K562 (cell line): ENCODE data around the gene RCOR1. TPM values are rescaled to one million over a fixed set of nuclear protein-coding genes. Genes with fewer than 3 reads are reported as not detected.

ENCODE experiments used
- BRD9 ChIP-seq: fragments of 450-650 bp; IDR thresholded peaks from 2 replicates; pipeline ENCODE4 v1.6.1; 2018; ENCODE audit warnings: low read depth; ENCODE audit not compliant: partially characterized antibody
- CBFA2T2 ChIP-seq: fragments of 450-650 bp; conservative IDR thresholded peaks from 2 replicates; pipeline ENCODE4 v1.6.1; 2017; ENCODE audit warnings: mild to moderate bottlenecking
- CBX1 ChIP-seq: sonication (generic); IDR thresholded peaks from 2 replicates; pipeline ENCODE4 v1.6.1; 2016; ENCODE audit warnings: antibody characterized with exemption, low read depth, mild to moderate bottlenecking
- GATAD2A ChIP-seq: fragments of 450-650 bp; IDR thresholded peaks from 2 replicates; pipeline ENCODE4 v1.6.1; 2017
- GTF2E2 ChIP-seq: fragments of 200-800 bp; sonication (Bioruptor generic); IDR thresholded peaks from 2 replicates; pipeline ENCODE4 v1.6.1; 2016; ENCODE audit warnings: missing genetic modification characterization, missing compliant biosample characterization
- JUND ChIP-seq, 2 experiments: IDR thresholded peaks; 2 replicates in 1 of 2; 3 replicates in 1 of 2; pipeline ENCODE4 v1.6.1; 2011; ENCODE audit warnings: borderline replicate concordance in 2 of 2, low read depth in 2 of 2, low read length in 2 of 2, improper control_type of control experiment in 1 of 2, missing biosample characterization in 1 of 2, missing genetic modification characterization in 1 of 2, missing genetic modification reagents in 1 of 2
- NEUROD1 ChIP-seq: fragments of 150-350 bp; IDR thresholded peaks from 2 replicates; pipeline ENCODE4 v1.6.1; 2014; ENCODE audit warnings: borderline replicate concordance, low read length, low read depth; ENCODE audit not compliant: partially characterized antibody
- NRF1 ChIP-seq, 2 experiments: fragments of 450-650 bp; IDR thresholded peaks in 1 of 2; conservative IDR thresholded peaks in 1 of 2; 2 replicates each; pipeline ENCODE4 v1.6.1; 2014; ENCODE audit warnings: mild to moderate bottlenecking in 2 of 2
- PML ChIP-seq: IDR thresholded peaks from 2 replicates; pipeline ENCODE4 v1.6.1; 2012; ENCODE audit warnings: low read length, inconsistent platforms
- RB1 ChIP-seq: fragments of 450-650 bp; IDR thresholded peaks from 2 replicates; pipeline ENCODE4 v1.6.1; 2017; ENCODE audit warnings: low read depth, mild to moderate bottlenecking
- RBM22 ChIP-seq: fragments of 200-400 bp; formaldehyde crosslinking; IDR thresholded peaks from 2 replicates; pipeline ENCODE4 v1.6.1; 2018; ENCODE audit warnings: low read length, low read depth; ENCODE audit not compliant: poor library complexity, severe bottlenecking
- RBM25 ChIP-seq: fragments of 200-400 bp; formaldehyde crosslinking; IDR thresholded peaks from 2 replicates; pipeline ENCODE4 v1.6.1; 2018; ENCODE audit warnings: low read length, low read depth, moderate library complexity; ENCODE audit not compliant: severe bottlenecking
- polyA plus RNA-seq, 8 experiments: library from polyadenylated mRNA; depleted of rRNA in 4 of 8; stranded (reverse) in 5 of 8; unstranded in 3 of 8; fragments of >200 nt; fragmentation: Nextera tagmentation in 2 of 8; fragmentation: Illumina TruSeq in 1 of 8; extraction: Ambion mirVana in 2 of 8; extraction: Trizol in 1 of 8; gene quantifications; 2 replicates each; pipeline versions ENCODE4 v1.2.1 to v1.2.3, GENCODE V29; 2011 to 2014; ENCODE audit warnings: inconsistent platforms in 1 of 8, missing spikeins in 1 of 8
- total RNA-seq, 7 experiments: library from RNA; depleted of rRNA in 6 of 7; stranded (reverse); fragments of >200 nt in 6 of 7; fragmentation: Illumina TruSeq in 2 of 7; extraction: Trizol in 2 of 7; gene quantifications; 2 replicates each; pipeline versions ENCODE4 v1.2.1 to v1.2.3, GENCODE V29; 2011 to 2021; ENCODE audit warnings: low replicate concordance in 1 of 7
- TF ChIP-seq, protein P1 (sequence below): sonication (generic); formaldehyde crosslinking; IDR thresholded peaks from 2 replicates; pipeline ENCODE4 v1.8.0; 2022; ENCODE audit warnings: mild to moderate bottlenecking, missing genetic modification reagents
- TF ChIP-seq, protein P2 (sequence below): IDR thresholded peaks from 2 replicates; pipeline ENCODE4 v1.6.1; 2011; ENCODE audit warnings: borderline replicate concordance, low read depth, mild to moderate bottlenecking, moderate library complexity, low read length; ENCODE audit not compliant: insufficient read depth, poor library complexity, severe bottlenecking
- TF ChIP-seq, protein P3 (sequence below): sonication (generic); formaldehyde crosslinking; IDR thresholded peaks from 2 replicates; pipeline ENCODE4 v1.8.0; 2022; ENCODE audit warnings: mild to moderate bottlenecking, missing genetic modification reagents

Gene RCOR1
- total and polyA plus RNA-seq, 9 of the 15 experiments (the other 6 are each of a cell fraction or from before 2014, with no cell fraction given) = 8.5 to 47.9 (median 20.9) TPM

DNA sequence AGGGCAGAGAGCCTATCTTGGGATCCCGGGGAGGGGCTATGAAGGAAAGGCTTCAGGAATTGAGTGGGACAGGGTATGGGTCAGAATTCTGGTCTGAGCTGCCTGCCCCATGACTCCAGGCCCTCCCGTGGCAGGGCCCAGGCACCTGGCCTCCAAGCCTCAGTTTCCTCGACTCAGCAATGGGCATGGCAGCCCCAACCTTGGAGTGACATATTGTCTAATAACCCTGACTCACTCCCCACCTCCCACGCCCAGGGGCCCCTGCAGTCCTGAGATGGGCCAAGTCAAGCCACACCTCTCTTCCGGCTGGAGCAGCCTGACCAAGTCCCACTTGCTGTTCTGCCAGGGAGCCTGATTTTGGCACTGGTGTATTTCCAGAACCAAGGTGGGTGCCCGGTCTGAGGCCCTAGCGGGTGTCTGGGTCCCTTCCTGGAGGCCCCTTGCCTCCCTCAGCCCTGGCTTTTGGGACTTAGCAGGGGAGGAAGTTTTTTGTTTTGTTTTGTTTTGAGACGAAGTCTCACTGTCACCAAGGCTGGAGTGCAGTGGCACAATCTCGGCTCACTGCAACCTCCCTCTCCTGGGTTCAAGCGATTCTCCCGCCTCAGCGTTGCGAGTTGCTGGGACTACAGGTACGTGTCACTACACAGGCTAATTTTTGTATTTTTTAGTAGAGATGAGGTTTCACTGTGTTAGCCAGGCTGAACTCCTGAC lies 40.3 kb upstream of the RCOR1 start (continued):
- TF ChIP-seq RBM22 (no peak), JUND (IDR thresholded peaks at IDR 0.05; ENCODE audit: borderline replicate concordance, low read depth, low read length) (peak; percentile 96), JUND (tag; IDR thresholded peaks at IDR 0.05; ENCODE audit: borderline replicate concordance, low read depth, low read length) (peak; percentile 93; the same call in 2 of the 3 replicates), PML (peak; percentile 62; the same call in 1 of the 2 replicates), NEUROD1 (peak; percentile 86), CBX1 (peak; percentile 42; the same call in 1 of the 2 replicates), GTF2E2 (tag) (0 out of 2 replicates have a peak, but pooled peaks have one; percentile 68), CBFA2T2 (peak; percentile 68), GATAD2A (no peak), BRD9 (peak; percentile 64), RBM25 (peak; percentile 83), NRF1 (conservative IDR thresholded peaks at IDR 0.05 in 1 of 2, IDR thresholded peaks at IDR 0.05 in 1 of 2) (0 out of 4 replicates have a peak, but pooled peaks of 1 of the 2 experiments have one; percentile 31), RB1 (no peak)
- TF ChIP-seq, protein P1, sequence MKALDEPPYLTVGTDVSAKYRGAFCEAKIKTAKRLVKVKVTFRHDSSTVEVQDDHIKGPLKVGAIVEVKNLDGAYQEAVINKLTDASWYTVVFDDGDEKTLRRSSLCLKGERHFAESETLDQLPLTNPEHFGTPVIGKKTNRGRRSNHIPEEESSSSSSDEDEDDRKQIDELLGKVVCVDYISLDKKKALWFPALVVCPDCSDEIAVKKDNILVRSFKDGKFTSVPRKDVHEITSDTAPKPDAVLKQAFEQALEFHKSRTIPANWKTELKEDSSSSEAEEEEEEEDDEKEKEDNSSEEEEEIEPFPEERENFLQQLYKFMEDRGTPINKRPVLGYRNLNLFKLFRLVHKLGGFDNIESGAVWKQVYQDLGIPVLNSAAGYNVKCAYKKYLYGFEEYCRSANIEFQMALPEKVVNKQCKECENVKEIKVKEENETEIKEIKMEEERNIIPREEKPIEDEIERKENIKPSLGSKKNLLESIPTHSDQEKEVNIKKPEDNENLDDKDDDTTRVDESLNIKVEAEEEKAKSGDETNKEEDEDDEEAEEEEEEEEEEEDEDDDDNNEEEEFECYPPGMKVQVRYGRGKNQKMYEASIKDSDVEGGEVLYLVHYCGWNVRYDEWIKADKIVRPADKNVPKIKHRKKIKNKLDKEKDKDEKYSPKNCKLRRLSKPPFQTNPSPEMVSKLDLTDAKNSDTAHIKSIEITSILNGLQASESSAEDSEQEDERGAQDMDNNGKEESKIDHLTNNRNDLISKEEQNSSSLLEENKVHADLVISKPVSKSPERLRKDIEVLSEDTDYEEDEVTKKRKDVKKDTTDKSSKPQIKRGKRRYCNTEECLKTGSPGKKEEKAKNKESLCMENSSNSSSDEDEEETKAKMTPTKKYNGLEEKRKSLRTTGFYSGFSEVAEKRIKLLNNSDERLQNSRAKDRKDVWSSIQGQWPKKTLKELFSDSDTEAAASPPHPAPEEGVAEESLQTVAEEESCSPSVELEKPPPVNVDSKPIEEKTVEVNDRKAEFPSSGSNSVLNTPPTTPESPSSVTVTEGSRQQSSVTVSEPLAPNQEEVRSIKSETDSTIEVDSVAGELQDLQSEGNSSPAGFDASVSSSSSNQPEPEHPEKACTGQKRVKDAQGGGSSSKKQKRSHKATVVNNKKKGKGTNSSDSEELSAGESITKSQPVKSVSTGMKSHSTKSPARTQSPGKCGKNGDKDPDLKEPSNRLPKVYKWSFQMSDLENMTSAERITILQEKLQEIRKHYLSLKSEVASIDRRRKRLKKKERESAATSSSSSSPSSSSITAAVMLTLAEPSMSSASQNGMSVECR = no peak
- TF ChIP-seq, protein P2, sequence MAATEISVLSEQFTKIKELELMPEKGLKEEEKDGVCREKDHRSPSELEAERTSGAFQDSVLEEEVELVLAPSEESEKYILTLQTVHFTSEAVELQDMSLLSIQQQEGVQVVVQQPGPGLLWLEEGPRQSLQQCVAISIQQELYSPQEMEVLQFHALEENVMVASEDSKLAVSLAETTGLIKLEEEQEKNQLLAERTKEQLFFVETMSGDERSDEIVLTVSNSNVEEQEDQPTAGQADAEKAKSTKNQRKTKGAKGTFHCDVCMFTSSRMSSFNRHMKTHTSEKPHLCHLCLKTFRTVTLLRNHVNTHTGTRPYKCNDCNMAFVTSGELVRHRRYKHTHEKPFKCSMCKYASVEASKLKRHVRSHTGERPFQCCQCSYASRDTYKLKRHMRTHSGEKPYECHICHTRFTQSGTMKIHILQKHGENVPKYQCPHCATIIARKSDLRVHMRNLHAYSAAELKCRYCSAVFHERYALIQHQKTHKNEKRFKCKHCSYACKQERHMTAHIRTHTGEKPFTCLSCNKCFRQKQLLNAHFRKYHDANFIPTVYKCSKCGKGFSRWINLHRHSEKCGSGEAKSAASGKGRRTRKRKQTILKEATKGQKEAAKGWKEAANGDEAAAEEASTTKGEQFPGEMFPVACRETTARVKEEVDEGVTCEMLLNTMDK = no peak
- TF ChIP-seq, protein P3, sequence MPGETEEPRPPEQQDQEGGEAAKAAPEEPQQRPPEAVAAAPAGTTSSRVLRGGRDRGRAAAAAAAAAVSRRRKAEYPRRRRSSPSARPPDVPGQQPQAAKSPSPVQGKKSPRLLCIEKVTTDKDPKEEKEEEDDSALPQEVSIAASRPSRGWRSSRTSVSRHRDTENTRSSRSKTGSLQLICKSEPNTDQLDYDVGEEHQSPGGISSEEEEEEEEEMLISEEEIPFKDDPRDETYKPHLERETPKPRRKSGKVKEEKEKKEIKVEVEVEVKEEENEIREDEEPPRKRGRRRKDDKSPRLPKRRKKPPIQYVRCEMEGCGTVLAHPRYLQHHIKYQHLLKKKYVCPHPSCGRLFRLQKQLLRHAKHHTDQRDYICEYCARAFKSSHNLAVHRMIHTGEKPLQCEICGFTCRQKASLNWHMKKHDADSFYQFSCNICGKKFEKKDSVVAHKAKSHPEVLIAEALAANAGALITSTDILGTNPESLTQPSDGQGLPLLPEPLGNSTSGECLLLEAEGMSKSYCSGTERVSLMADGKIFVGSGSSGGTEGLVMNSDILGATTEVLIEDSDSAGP = no peak
